HepG2 (cell line): ENCODE results near the gene C10orf67. TPM values are rescaled to one million over a fixed set of nuclear protein-coding genes. Genes with fewer than 3 reads are reported as not detected.

ENCODE experiments used
- ATAC-seq: fragments of 200-7000 bp; cut with Tn5 transposase; 3 replicates; pipeline ENCODE4 v1.9.1; 2020; ENCODE audit warnings: mild to moderate bottlenecking, moderate library complexity
- BruUV-seq: library from RNA; stranded (reverse); fragments of 400-500 nt; replicated peaks from 2 replicates; lab custom pipeline; 2021; lab: Mats Ljungman, UMichigan
- CTCF ChIA-PET: fragments of 300-600 bp; formaldehyde crosslinking; extraction: SDS; loops from one replicate; lab custom pipeline; 2021; ENCODE audit warnings: low total read pairs, inconsistent platforms, low intra/inter-chr PET ratio; lab: Yijun Ruan, JAX
- POLR2A ChIA-PET: fragments of 350-600 bp; sonication (Branson Sonifier 250); formaldehyde crosslinking; loops from one replicate; lab custom pipeline; 2020; ENCODE audit warnings: antibody characterized with exemption, inconsistent platforms; lab: Yijun Ruan, JAX
- DNase-seq: peaks from one replicate; pipeline ENCODE4 v3.0.0-alpha.2; 2015; ENCODE audit warnings: low spot score
- FAIRE-seq: peaks from 3 replicates; lab custom pipeline; 2011; peaks lifted over from hg19 to GRCh38; lab: Jason Lieb, UNC
- H2AFZ ChIP-seq: one replicate; pipeline ENCODE4 v1.6.1; 2011; ENCODE audit warnings: low read length, inconsistent platforms
- H3K27ac ChIP-seq: fragments of 300-600 bp; 3 replicates; pipeline ENCODE4 v1.8.0; 2011; ENCODE audit warnings: mixed run types, mild to moderate bottlenecking, mixed read lengths, low read length, inconsistent platforms; ENCODE audit not compliant: insufficient read depth; ENCODE audit errors: extremely low read length
- H3K27me3 ChIP-seq, 2 experiments: fragments of 200-600 bp in 1 of 2; 2 replicates in 1 of 2; 3 replicates in 1 of 2; pipeline versions ENCODE4 v1.6.0 to v1.8.0; 2011; ENCODE audit warnings: low read length in 2 of 2, mild to moderate bottlenecking in 2 of 2, moderate library complexity in 2 of 2, inconsistent platforms in 1 of 2; ENCODE audit not compliant: insufficient read depth in 2 of 2, control insufficient read depth in 1 of 2
- H3K36me3 ChIP-seq, 2 experiments: fragments of 200-600 bp in 1 of 2; replicated peaks in 1 of 2; 2 replicates in 1 of 2; 3 replicates in 1 of 2; pipeline versions ENCODE4 v1.5.1 to v1.8.0; 2011; ENCODE audit warnings: low read length in 2 of 2, inconsistent platforms in 1 of 2; ENCODE audit not compliant: insufficient read depth in 2 of 2, control insufficient read depth in 1 of 2
- H3K4me1 ChIP-seq: 2 replicates; pipeline ENCODE4 v1.5.1; 2012; ENCODE audit warnings: low read length, inconsistent platforms; ENCODE audit not compliant: insufficient read depth
- H3K4me2 ChIP-seq: 2 replicates; pipeline ENCODE4 v1.6.0; 2011; ENCODE audit warnings: low read depth, low read length, inconsistent platforms
- H3K4me3 ChIP-seq, 3 experiments: fragments of 200-600 bp in 1 of 3; sonication (generic), shearing (Covaris generic) in 1 of 3; replicated peaks in 1 of 3; 2 replicates each; pipeline ENCODE4 v1.5.1; 2011 to 2016; ENCODE audit warnings: low read length in 3 of 3, inconsistent platforms in 2 of 3, low read depth in 2 of 3, mild to moderate bottlenecking in 2 of 3, control low read depth in 1 of 3, mixed read lengths in 1 of 3; ENCODE audit not compliant: insufficient read depth in 1 of 3
- H3K79me2 ChIP-seq: one replicate; pipeline ENCODE4 v1.6.1; 2011; ENCODE audit warnings: low read length, inconsistent platforms; ENCODE audit not compliant: insufficient read depth
- H3K9ac ChIP-seq: 2 replicates; pipeline ENCODE4 v1.6.0; 2011; ENCODE audit warnings: mild to moderate bottlenecking, low read depth, low read length, inconsistent platforms; ENCODE audit not compliant: insufficient read depth
- H3K9me3 ChIP-seq: 2 replicates; pipeline ENCODE4 v1.5.1; 2012; ENCODE audit warnings: mild to moderate bottlenecking, low read length
- H4K20me1 ChIP-seq: 2 replicates; pipeline ENCODE4 v1.6.0; 2011; ENCODE audit warnings: inconsistent platforms, mild to moderate bottlenecking, low read length, moderate library complexity; ENCODE audit not compliant: insufficient read depth
- ATF4 ChIP-seq, 2 experiments: fragments of 450-650 bp in 1 of 2; sonication (generic) in 1 of 2; formaldehyde crosslinking; IDR thresholded peaks; 2 replicates each; pipeline versions ENCODE4 v1.5.0 to v1.8.0; 2020 to 2022; ENCODE audit warnings: mild to moderate bottlenecking in 1 of 2, missing genetic modification reagents in 1 of 2
- HMGA1 ChIP-seq: sonication (generic); formaldehyde crosslinking; conservative IDR thresholded peaks from 2 replicates; pipeline ENCODE4 v1.4.0; 2020; ENCODE audit warnings: missing genetic modification reagents
- HMGXB3 ChIP-seq: sonication (generic); formaldehyde crosslinking; IDR thresholded peaks from 2 replicates; pipeline ENCODE4 v1.4.0; 2020; ENCODE audit warnings: missing genetic modification reagents, borderline replicate concordance
- NCOR1 ChIP-seq: fragments of 200-600 bp; sonication (generic); IDR thresholded peaks from 2 replicates; pipeline ENCODE4 v1.7.0; 2017; ENCODE audit warnings: antibody characterized with exemption, low read length, borderline replicate concordance
- PPARG ChIP-seq: conservative IDR thresholded peaks from 2 replicates; pipeline ENCODE4 v1.6.1; 2016; ENCODE audit warnings: missing biosample characterization, missing genetic modification reagents
- PRDM4 ChIP-seq: sonication (generic); formaldehyde crosslinking; IDR thresholded peaks from 2 replicates; pipeline ENCODE4 v1.9.0; 2021; ENCODE audit warnings: missing genetic modification reagents, borderline replicate concordance
- SCMH1 ChIP-seq: sonication (generic); formaldehyde crosslinking; IDR thresholded peaks from 2 replicates; pipeline ENCODE4 v1.9.0; 2021; ENCODE audit warnings: missing genetic modification reagents, mild to moderate bottlenecking, borderline replicate concordance
- SYNCRIP ChIP-seq: fragments of 200-400 bp; formaldehyde crosslinking; IDR thresholded peaks from 2 replicates; pipeline ENCODE4 v1.6.1; 2018; ENCODE audit warnings: mild to moderate bottlenecking, low read depth, low read length; ENCODE audit not compliant: insufficient read depth
- WIZ ChIP-seq: sonication (generic); formaldehyde crosslinking; IDR thresholded peaks from 2 replicates; pipeline ENCODE4 v1.5.1; 2020; ENCODE audit warnings: mild to moderate bottlenecking, missing genetic modification reagents
- ZNF382 ChIP-seq: sonication (generic); formaldehyde crosslinking; IDR thresholded peaks from 2 replicates; pipeline ENCODE4 v1.5.0; 2020; ENCODE audit warnings: missing genetic modification reagents, mild to moderate bottlenecking, borderline replicate concordance
- ZNF576 ChIP-seq: sonication (generic); formaldehyde crosslinking; IDR thresholded peaks from 2 replicates; pipeline ENCODE4 v1.4.0; 2020; ENCODE audit warnings: mild to moderate bottlenecking, missing genetic modification reagents
- ZNF768 ChIP-seq: sonication (generic); formaldehyde crosslinking; IDR thresholded peaks from 2 replicates; pipeline ENCODE4 v1.4.0; 2020; ENCODE audit warnings: missing genetic modification reagents
- ZNF839 ChIP-seq: sonication (generic); formaldehyde crosslinking; IDR thresholded peaks from 2 replicates; pipeline ENCODE4 v1.4.0; 2020; ENCODE audit warnings: missing genetic modification reagents, mild to moderate bottlenecking, borderline replicate concordance
- WGBS: methylation state at CpG from one replicate; pipeline ENCODE4 v1.1.6; 2017; ENCODE audit warnings: low lambda C conversion rate; 5-methylcytosine and 5-hydroxymethylcytosine counted together
- in situ Hi-C: cut with HindIII; loops from 2 replicates; pipeline ENCODE4 v1.10.0; 2017; ENCODE audit warnings: low pct_unique_long_range_greater_than_20kb; ENCODE audit not compliant: extremely low pct_ligation_motif_present
- intact Hi-C: fragments of 100-400 bp; cut with micrococcal nuclease; formaldehyde crosslinking; loops from one replicate; pipeline ENCODE4 v1.10.0; 2022; ENCODE audit not compliant: unreplicated experiment
- polyA plus RNA-seq, 8 experiments: library from polyadenylated mRNA; depleted of rRNA in 3 of 8; stranded (reverse) in 7 of 8; unstranded in 1 of 8; fragments of >200 nt; fragmentation: Illumina TruSeq in 4 of 8; extraction: Trizol in 4 of 8; gene quantifications; 2 replicates each; pipeline versions ENCODE4 v1.2.1 to v1.2.3, GENCODE V29; 2011 to 2016; ENCODE audit warnings: low read depth in 4 of 8, missing spikeins in 1 of 8, mixed read lengths in 1 of 8; ENCODE audit not compliant: insufficient read depth in 1 of 8
- total RNA-seq, 5 experiments: library from RNA; depleted of rRNA; stranded (reverse); fragments of >200 nt; fragmentation: Illumina TruSeq; extraction: Trizol; gene quantifications; 2 replicates each; pipeline ENCODE4 v1.2.3, GENCODE V29; 2016; ENCODE audit warnings: low read depth in 1 of 5

The C10orf67 gene
- total and polyA plus RNA-seq, 2 of the 13 experiments (the other 11 are each of a cell fraction or from before 2014, with no cell fraction given), result not detected

DNA sequence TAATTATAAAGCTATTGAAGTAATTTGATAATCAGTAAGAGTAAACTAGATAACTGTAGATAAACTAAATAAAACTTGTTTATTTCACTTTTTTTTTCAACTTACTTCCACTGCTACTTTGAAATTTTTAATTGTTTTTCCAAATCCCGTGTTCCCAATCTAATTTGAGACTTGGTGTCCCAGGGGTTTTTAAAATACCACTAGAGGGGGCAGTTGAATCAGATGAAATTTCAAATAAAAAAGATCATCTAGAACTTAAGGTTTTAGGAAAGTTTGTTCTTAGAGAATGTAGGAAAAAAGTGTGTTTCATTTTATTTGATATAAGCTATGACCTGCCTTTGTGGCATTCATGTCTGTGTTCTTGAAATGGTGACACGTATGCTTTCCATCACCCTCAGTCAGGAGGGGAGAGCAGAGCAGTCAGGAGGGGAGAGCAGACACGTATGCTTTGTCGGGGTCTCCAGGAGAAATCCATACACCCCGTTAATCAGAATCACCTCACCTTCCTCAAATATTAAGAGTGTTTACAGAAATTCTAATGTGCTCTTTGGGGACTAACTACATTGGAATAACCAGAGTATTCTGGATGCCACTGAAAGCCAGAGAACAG is 49.9 kb downstream of the C10orf67 start (continued):
- TF ChIP-seq HMGXB3 (CRISPR knock-in tag) (no peak), SCMH1 (no peak), ATF4 (CRISPR knock-in tag; IDR thresholded peaks at IDR 0.05) (no peak), HMGA1 (CRISPR knock-in tag) (no peak)

DNA sequence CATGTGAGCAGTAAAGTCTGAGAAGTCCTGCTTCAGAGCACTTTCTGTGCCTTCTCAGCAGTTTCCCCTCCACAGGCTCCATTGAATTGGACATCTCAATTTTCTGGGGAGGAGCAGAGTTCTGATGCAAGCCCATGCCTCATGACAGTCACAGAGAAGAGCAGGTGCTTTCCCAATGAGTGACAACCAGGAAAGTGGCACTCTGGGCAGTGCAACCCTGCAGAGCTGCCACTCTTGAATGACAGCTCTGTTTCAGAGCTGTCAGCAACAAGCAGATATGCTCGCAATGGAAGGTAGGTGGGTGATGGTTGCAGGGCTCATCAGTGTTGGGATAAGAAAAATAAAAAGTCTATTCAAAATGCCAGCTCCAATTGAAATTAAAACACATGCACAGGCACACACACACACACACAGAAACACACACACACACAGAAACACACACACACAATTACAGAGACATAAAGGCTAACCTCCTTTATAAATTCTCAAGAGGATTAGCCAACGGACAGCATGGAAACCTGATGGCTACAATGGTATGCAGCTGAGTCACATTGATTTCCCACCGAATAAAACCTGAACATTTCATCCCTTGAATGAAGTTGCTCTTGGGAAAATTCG is 50.5 kb downstream of the C10orf67 start:
- no peak overlapping the region for H3K9ac ChIP-seq
- no peak overlapping the region for H3K27ac ChIP-seq
- FAIRE-seq, result no peak
- no peaks in the 10 kb centered on the region for H4K20me1 ChIP-seq
- in situ Hi-C loops, result loop anchor here (5.0 kb wide), 1 partner anchor 137 kb away; no protein-coding TSS in a partner anchor
- no peak for DNase-seq
- no peak for ATAC-seq
- H3K9me3 ChIP-seq, result no peaks in the 10 kb centered on the region
- WGBS, result 0% methylated on average over 4 of the region's 4 CpGs
- no peaks in the 10 kb centered on the region for H3K4me1 ChIP-seq
- H3K79me2 ChIP-seq, result no peaks in the 10 kb centered on the region
- BruUV-seq, result no TSS peak
- no peak overlapping the region for H3K4me2 ChIP-seq
- H2AFZ ChIP-seq, result no peak overlapping the region
- ChIA-PET POLR2A (no interaction called here), CTCF (interaction anchor here (1.3 to 5.9 kb wide), 3 partner anchors 136 to 409 kb away, joined by 3 to 157 read pairs (median 5); no protein-coding TSS in a partner anchor)
- H3K4me3 ChIP-seq, result no peak overlapping the region
- no peaks in the 10 kb centered on the region for H3K36me3 ChIP-seq
- 0 out of 5 replicates have a peak, but pooled peaks cover 0 to 3% of the 10 kb centered on the region in 2 experiments for H3K27me3 ChIP-seq
- intact Hi-C loops, result loop anchor here (1.0 to 5.0 kb wide), 2 partner anchors 133 to 212 kb away; no protein-coding TSS in a partner anchor
- TF ChIP-seq PPARG, result no peak
- TF ChIP-seq PRDM4, result no peak
- no peak for TF ChIP-seq ZNF768 (CRISPR knock-in tag)
- no peak for TF ChIP-seq NCOR1
- TF ChIP-seq ZNF576 (CRISPR knock-in tag), result no peak
- no peak for TF ChIP-seq ZNF839 (CRISPR knock-in tag)
- no peak for TF ChIP-seq ZNF382 (CRISPR knock-in tag)
- TF ChIP-seq SYNCRIP, result no peak
- TF ChIP-seq WIZ (CRISPR knock-in tag), result no peak
